DND-41 (cell line): ENCODE data around the gene MEF2C.

Source experiments
- CTCF ChIP-seq: IDR thresholded peaks from 2 replicates; pipeline ENCODE4 v1.5.1; 2012; ENCODE audit warnings: borderline replicate concordance, low read length, moderate library complexity, mild to moderate bottlenecking; ENCODE audit not compliant: poor library complexity, severe bottlenecking; ENCODE audit errors: extremely low read depth
- EZH2 ChIP-seq: IDR thresholded peaks from 3 replicates; pipeline ENCODE4 v1.6.1; 2012; ENCODE audit warnings: borderline replicate concordance, low read depth, mild to moderate bottlenecking, moderate library complexity, low read length, inconsistent platforms; ENCODE audit not compliant: severe bottlenecking

- TF ChIP-seq CTCF, result no peak
- no peak for TF ChIP-seq EZH2
These were observed 207.0 kb downstream of the MEF2C start for GRCh38 chr5:88675708-88676636.
